ENCODE results near the gene GNAI3. TPM values are rescaled to one million over a fixed set of nuclear protein-coding genes. Genes with fewer than 3 reads are reported as not detected.

The GNAI3 gene
- total and polyA plus RNA-seq, 2 of the 13 experiments (the other 11 are each of a cell fraction or from before 2014, with no cell fraction given) = 4.3 to 9.0 TPM

DNA sequence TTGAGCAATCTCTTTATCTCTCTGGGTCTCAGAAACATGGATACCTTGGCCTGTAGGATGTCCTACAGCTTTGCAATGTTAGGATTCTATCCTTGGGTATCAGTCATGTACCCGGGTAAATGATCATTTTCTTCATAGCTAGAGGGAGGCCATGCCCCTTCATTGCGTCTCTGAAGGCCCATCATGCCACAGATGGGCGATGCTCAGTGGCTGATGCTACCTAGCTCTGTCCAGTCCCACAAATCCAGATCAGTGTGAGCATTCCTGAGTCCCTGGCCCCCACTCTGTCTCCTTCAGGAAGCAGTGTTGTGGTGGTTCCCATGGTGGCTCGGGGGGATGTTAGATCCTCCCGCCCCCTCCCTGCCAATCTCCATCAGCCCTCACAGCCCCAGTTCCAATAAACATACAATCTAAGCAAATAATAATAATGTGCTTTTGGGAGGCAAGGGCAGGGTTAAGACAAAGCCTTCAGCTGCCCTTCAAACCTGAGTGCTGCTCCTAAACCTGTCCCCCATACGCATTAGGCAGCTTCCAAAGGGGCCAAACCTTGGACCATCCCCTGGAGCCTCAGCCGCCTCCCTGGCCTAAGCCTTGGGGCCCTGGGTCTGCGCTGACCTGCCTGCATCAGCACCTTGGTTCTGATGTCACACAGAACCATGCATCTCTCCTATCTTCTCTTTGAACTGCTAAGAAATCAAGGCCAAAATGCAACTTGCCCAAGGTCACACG, 9.4 kb upstream of the GNAI3 start (continued):
- TF ChIP-seq, protein P1, sequence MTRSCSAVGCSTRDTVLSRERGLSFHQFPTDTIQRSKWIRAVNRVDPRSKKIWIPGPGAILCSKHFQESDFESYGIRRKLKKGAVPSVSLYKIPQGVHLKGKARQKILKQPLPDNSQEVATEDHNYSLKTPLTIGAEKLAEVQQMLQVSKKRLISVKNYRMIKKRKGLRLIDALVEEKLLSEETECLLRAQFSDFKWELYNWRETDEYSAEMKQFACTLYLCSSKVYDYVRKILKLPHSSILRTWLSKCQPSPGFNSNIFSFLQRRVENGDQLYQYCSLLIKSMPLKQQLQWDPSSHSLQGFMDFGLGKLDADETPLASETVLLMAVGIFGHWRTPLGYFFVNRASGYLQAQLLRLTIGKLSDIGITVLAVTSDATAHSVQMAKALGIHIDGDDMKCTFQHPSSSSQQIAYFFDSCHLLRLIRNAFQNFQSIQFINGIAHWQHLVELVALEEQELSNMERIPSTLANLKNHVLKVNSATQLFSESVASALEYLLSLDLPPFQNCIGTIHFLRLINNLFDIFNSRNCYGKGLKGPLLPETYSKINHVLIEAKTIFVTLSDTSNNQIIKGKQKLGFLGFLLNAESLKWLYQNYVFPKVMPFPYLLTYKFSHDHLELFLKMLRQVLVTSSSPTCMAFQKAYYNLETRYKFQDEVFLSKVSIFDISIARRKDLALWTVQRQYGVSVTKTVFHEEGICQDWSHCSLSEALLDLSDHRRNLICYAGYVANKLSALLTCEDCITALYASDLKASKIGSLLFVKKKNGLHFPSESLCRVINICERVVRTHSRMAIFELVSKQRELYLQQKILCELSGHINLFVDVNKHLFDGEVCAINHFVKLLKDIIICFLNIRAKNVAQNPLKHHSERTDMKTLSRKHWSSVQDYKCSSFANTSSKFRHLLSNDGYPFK (CRISPR knock-in tag; IDR thresholded peaks at IDR 0.05; ENCODE audit: borderline replicate concordance) = no peak
- TF ChIP-seq PRPF4 (IDR thresholded peaks at IDR 0.05; ENCODE audit: low read depth, low read length, poor library complexity, severe bottlenecking) = no peak
- no peak for TF ChIP-seq RBM39 (IDR thresholded peaks at IDR 0.05; ENCODE audit: low read depth, low read length, poor library complexity, severe bottlenecking)

DNA sequence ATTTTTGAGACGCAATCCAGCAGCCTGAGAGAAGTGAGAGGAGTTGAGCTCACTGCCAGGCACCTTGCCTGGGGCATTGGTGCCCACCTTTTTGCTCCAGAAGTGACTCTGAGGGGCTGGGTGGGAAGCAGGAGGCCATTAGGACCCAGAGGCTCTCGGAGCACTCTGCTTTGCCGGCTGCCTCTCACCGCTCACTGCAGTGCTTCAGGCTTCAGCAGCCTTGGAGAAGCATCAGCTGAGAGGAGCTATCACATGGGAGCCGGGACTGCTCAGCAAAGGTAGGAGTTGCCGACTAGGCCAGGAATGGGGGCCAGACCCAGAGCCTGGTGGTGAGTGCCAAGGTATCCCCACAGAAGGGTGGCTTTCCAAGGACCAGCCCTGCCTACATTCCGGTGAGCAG, 8.7 kb upstream of the GNAI3 start, which contains the start of gene GPR61:
Gene GPR61, plus strand, starts transcription at position 197 of the 400 bp plus-strand sequence. CDS start 3,151 bp downstream, outside the sequence.
- Histone ChIP-seq H3K4me1 (ENCODE audit: insufficient read depth, low read length) (peaks cover 31% of the 10 kb centered on the region), H3K9ac (ENCODE audit: insufficient read depth, low read depth, low read length) (no peak within 1 kb of the TSS), H3K79me2 (ENCODE audit: insufficient read depth, low read length) (no peaks in the 10 kb centered on the region), H3K27me3 (ENCODE audit: control insufficient read depth in 1 of 2, insufficient read depth in 2 of 2, low read length in 2 of 2) (peaks cover 9 to 21% of the 10 kb centered on the region in 2 experiments; a peak in 3 of 5 replicates), H3K36me3 (replicated peaks in 1 of 2; ENCODE audit: control insufficient read depth in 1 of 2, insufficient read depth in 2 of 2, low read length in 2 of 2) (no peaks in the 10 kb centered on the region), H2AFZ (ENCODE audit: low read length) (no peak within 1 kb of the TSS), H3K4me3 (replicated peaks in 1 of 3; ENCODE audit: insufficient read depth in 1 of 3, low read depth in 2 of 3, low read length in 3 of 3) (no peak within 1 kb of the TSS), H3K27ac (ENCODE audit: extremely low read length, insufficient read depth, low read length) (no peak within 1 kb of the TSS), H3K4me2 (ENCODE audit: low read depth, low read length) (no peak within 1 kb of the TSS), H3K9me3 (ENCODE audit: low read length) (no peaks in the 10 kb centered on the region), H4K20me1 (ENCODE audit: insufficient read depth, low read length) (no peaks in the 10 kb centered on the region)
- WGBS (ENCODE audit: low lambda C conversion rate) = 18% methylated on average over 4 of the region's 7 CpGs
- FAIRE-seq (no peak), DNase-seq (ENCODE audit: low spot score) (no peak), ATAC-seq (0 out of 3 replicates have a peak, but pooled peaks have one; percentile 12)
- no peak for TF ChIP-seq RFXANK (CRISPR knock-in tag; IDR thresholded peaks at IDR 0.05)
- TF ChIP-seq HDAC2 (CRISPR knock-in tag; IDR thresholded peaks at IDR 0.05) = no peak
- no peak for TF ChIP-seq FOXC1 (CRISPR knock-in tag; IDR thresholded peaks at IDR 0.05; ENCODE audit: borderline replicate concordance)
- no peak for TF ChIP-seq HMG20B (CRISPR knock-in tag; conservative IDR thresholded peaks at IDR 0.05)
- TF ChIP-seq MIER3 (CRISPR knock-in tag; IDR thresholded peaks at IDR 0.05; ENCODE audit: borderline replicate concordance) = no peak
- TF ChIP-seq ZKSCAN5 (CRISPR knock-in tag; IDR thresholded peaks at IDR 0.05) = no peak
- TF ChIP-seq MEIS1 (CRISPR knock-in tag; IDR thresholded peaks at IDR 0.05; ENCODE audit: borderline replicate concordance) = no peak
- TF ChIP-seq ZFAT (CRISPR knock-in tag; conservative IDR thresholded peaks at IDR 0.05) = no peak
- no peak for TF ChIP-seq ISL2 (CRISPR knock-in tag; IDR thresholded peaks at IDR 0.05)
- no peak for TF ChIP-seq ZNF143 (CRISPR knock-in tag; IDR thresholded peaks at IDR 0.05)
- no peak for TF ChIP-seq GABPA (IDR thresholded peaks at IDR 0.05; ENCODE audit: low read depth, low read length)
- no peak for TF ChIP-seq GABPA (CRISPR knock-in tag; IDR thresholded peaks at IDR 0.05; ENCODE audit: low read depth)
- no peak for TF ChIP-seq FOSL2 (CRISPR knock-in tag; IDR thresholded peaks at IDR 0.05)
- in situ Hi-C loops (cut with HindIII; ENCODE audit: extremely low pct_ligation_motif_present, low pct_unique_long_range_greater_than_20kb) = loop anchor here (10.0 kb wide), 2 partner anchors 175 to 275 kb away; partner anchors contain the start of gene GSTM5
- intact Hi-C loops (cut with micrococcal nuclease; ENCODE audit: unreplicated experiment) = loop anchor here (10.0 kb wide), 1 partner anchor 445 kb away; the partner anchor contains the start of gene AHCYL1
- ChIA-PET CTCF (ENCODE audit: low intra/inter-chr PET ratio, low total read pairs) (no interaction called here), POLR2A (interaction anchor here (2.1 kb wide), 1 partner anchor 9 kb away, joined by 6 read pairs; the partner anchor contains the start of gene GNAI3)
- BruUV-seq (replicated peaks) = no TSS peak
